ENCODE results near the gene CHN2.

CHN2 gene

DNA sequence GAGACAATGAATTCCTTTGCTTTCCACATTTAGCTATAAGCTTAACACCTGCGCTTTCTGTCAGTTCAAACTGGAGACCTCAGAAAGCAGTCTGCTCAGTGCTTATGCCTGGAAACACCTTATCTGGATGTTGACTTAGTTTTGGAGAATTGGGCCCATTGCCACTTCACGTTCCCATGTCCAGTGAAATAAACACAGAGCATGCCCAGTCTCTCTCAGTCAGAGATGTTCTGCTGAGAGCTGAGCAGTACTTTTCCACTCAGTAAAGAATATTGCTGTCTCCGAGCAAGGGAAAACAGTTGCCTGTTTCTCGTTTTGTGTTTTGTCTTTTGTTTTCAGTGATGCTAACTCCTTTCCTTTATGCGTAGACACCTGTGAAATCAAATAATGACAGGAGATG is 285.9 kb downstream of the CHN2 start:
- no peak for DNase-seq

DNA sequence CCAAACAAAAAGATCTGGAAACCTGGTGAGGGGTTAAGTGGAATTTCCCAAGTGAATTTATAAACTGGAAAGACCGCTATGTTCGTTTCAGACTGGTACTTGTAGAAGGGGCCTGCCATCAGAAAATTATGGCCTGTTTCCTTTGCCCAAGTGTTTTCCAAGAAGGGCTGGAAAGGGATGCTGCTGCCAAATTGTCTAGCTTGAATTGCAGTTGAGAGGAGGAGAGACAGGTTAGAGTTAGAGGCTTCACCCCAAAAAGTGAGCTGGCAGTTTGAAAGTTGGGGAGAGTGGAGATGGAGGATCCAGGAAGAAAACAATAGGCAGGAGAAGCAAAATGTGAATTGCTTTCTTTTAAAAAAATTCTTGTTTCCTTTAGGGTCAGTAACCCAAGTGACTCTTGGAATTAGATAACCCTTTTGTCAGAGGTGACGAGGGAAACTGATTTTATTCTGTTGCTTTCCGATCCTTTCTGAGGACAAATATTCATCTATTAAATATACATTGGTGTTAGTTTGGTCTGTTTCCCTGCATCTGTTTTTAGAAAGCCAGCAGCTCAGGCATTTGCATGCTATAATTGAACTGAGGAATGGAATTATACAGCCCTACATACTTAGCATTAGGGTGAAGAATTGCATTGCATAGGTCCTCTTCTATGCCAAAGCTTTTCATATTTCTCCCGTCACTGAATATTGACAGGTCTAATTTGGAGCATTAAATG is 286.5 kb downstream of the CHN2 start:
- DNase-seq, result no peak

DNA sequence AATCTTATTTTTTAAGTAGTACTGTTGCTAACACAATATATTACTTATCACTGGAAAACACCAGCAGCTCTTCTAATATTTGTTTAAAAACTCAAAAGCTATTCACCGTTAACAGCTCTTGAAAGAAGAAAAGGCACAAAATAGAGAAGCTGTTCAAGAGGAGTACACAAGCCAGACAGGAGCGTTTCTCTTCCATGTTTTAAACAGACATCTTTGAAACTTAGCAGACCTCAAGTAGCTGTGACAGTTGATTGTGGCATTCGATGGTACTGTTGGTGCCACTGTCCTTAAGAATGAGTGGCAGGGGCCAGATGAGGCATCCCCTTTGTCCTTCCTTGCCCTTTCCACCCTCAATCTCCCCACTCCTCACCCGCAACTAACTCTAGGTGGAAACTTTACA is 287.5 kb downstream of the CHN2 start:
- DNase-seq, result no peak

DNA sequence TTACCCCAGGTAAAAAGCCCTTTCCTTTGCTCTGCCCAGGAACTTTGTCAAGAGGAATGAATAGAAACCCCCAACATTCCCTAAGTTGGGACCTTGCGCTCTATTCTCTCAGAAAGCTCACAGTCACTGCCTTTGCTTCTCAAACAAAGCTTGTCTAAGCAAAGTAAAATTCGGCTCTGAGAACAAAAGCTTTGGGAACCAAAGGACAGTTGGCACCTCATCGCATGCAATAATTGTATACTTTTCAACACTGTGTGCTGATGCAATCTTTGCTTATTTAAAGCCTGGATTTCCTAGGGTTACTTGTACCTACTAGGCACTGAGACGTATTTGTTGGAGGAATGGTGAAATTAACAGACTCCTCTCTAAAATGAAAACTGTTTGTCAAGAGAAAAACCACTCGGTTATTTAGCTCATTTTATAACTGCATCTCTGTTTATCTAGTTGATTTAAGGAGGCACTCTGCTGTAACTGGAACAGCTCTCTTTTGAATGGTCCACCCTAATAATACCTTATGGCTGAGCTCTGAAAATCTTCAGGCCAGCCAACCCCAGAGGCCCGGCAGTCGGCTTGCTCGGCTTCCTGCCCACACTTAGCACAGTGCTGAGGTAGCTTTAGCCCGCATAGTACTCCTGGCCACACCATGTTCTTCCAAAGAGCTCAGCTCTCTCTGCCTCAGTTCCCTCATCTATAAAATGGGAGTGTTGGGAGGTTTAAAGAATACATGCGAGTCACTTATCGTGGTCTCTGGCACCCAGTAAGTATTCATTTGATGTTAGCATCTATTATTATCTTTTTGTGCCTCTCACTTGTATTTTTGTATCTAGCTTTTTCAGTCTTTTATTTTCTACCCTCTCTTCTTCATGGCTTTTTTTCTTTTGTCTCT is 288.9 kb downstream of the CHN2 start:
- DNase-seq, result no peak

DNA sequence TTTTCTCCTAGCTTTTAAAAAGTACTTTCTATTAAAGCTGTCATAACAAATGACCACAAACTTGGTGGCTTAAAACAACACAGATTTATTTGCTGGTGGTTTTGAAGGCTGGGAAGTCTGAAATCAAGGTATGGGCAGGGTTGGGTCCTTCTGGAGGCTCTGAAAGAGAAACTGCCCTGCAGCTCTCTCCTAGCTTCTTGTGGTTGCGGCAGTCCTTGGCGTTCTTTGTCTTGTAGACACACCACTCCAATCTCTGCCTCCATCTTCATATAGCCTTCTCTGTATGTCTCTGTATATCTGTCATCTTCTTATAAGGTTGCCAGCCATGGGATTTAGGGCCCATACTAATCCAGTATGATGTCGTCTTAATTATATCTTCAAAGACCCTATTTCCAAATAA is 289.7 kb downstream of the CHN2 start:
- DNase-seq, result no peak

DNA sequence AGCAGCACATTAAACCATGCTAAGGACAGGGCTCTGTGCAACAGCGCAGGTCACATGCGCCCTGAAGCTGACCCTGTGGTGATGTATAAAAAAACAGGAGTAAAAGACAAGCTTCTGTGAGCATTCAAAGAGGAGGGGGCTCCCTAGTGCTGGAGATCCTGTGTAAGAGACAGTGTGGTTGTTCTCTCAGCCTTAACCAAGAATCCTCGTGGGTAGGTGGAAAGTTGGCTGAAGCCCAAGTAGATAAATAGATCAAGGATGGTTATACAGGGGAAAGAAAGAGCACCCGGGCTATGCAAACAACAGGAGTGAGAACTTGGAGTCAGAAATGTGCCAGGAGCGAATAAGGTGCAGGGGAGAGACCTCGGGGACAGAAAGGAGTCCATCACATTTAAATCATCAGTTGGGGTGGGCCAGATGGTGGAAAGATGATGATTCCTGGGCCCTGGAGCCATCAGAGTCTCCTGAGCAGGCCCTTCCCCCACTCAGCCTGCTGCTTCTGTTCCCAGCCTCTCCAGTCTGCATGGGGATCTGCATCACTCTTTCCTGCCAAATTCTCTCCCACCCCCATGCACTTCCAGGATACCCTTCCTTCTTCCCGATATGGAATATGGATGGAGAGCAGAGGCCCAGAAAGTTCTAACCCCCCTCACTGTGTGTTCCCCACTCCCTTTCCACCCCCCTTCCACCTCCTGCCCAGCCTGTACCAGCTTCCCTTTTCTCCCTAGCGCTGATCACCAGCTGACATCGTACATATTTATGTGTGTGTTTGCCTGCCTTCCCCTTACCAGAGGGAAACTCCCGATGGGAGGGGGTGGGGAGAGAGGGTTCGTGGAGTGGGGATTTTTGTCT is 291.0 kb downstream of the CHN2 start:
- DNase-seq, result no peak

DNA sequence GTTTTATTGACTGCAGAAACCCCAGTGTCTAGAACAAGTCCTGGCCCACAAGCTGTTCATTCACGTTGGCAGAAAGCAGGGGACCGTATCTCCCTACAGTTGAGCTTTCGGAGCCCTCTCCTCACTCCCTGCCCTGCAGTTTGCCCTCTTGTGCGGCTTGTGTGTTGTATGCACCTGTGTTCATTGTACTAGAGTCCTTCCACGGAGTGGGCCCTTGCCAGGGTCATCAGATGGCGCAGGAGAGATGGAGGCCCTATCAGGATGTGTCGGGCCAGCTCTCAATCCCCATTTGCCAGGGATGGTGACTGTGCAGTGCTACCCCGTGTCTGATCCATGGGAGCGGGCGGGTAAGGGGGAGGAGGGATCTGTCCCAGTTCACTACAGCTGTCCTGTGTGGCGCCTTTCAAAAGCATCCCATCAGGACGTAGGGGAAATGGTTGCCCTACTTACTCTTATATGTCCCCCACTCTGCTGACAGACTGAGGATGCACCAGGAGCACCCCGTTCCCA is 291.7 kb downstream of the CHN2 start:
- DNase-seq, result no peak

DNA sequence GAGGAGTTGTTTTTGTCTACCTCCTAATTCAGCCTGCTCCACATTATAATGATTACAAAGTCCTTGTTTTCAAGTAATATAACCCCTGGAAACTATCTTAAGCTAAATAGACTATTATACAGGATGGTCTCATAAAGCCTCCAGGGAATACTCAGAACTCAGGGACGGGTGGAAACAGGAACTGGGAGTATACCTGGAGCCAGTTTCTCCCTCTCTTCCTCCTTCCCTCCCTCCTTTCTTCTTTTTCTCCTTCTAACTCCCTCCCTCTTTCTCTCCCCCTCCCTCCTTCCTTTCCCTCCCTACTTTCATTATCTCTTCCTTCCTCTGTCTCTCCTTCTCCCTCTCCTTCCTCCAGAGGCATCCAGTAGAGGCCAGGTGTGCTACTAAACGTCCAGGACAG is 292.8 kb downstream of the CHN2 start:
- no peak for DNase-seq

DNA sequence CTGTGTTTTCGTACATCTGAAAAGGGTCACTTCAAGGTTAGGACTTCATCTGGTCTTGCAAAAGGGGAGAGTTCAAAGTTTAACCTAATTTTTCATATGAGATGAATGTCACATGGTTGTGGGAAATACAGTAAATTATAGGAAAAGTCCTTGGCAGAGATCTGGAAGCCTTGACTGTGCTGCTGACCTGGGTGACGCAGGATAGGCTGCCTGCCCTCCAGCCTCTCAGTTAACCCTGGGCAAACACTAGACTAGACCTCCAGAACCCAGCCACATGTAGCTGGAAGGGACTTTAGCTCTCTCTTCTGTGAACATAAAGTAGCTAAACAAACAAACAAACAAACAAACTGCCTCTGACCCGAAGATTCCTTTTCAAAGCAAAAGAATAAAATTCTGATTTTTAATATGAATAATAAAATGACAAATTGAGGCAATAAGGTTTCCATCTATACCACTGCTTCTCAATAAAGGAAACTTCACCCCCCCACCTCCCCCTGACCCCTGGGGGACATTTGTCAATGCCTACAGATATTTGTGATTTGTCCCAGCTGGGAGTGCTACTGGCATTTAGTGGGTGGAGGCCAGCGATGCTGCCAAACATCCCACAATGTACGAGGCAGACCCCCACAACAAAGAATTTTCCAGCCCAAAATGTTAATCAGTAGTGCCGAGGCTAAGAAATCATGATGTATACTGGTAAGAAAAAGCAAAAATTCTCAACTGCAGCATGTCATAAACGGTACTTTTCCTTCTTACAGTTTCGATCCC is 293.8 kb downstream of the CHN2 start:
- DNase-seq, result no peak

DNA sequence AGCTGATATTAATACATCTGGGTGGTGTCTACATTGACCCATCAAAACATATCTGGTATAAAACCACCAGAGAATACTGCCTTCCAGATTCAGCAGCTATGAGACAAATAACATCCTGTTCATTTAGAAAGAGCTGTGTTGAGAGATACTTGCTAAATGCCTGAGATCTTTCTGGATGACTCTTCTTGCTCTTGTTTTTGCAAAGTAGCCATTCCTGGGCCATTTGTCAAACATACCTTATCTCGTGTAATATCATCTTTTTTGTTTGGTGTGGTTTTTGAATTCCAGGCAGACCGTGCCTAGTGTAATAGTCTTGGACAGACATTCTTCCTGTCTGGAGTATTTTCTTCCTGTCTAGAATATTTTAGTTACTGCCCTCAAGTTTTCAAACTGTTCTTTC is 294.4 kb downstream of the CHN2 start:
- no peak for DNase-seq

DNA sequence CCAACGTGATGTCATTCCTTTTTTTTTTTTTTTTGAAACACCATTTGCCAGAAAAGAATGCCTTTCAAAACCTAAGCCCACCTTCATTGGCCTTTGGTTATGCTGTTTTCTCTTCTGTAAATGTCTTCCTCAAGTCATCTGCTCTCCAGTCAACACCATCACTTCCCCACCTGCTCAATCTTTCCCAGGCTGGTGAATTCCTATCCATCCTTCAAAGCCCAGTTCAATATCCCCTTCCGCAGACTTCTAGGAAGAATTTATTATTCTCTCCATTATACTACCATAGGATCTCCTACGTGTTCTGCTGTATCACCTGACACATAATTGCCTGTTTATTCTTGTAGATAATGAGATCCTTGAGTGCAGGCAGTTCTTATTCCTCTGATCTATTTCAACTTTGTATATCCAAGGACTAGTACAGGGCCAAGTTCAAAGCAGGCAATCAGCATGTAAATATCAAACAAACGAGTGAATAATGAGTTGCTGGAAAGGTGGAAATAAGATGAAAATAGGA is 295.6 kb downstream of the CHN2 start:
- no peak for DNase-seq

DNA sequence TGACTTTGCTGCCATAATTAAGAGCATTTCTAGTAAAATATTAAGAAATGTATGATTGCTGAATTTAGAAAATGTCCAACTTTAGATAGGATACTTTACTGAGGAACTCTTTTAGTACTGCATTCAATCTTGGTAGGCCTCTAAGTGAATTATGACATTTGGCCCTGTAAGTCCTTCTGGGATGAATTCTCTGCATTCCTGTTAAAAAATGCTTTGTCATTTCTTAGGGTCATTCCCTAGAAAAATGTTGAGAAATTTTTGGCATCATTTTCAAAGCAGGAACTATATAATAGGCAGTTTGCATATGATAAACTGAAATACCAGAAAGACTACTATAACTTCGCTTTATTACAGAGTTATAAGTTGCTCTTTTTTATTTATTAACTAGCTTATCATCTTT is 299.8 kb downstream of the CHN2 start:
- no peak for DNase-seq

DNA sequence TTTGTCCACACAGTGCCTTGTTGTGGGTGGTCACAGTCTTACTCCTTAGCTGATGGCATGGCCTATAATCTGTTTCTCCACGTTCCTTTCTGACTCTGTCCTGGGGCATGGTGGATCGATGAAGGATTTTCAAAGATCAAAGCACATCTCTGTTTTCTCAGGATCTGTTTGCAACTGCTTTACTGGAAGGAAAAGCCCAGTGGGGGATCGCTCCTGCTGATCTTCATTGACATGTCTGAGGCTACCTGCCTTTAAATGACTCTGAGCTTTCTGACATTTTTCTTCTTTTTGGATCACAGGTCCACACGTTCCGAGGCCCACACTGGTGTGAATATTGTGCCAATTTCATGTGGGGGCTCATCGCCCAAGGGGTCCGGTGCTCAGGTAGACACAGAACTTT is 301.1 kb downstream of the CHN2 start:
- no peak for DNase-seq

DNA sequence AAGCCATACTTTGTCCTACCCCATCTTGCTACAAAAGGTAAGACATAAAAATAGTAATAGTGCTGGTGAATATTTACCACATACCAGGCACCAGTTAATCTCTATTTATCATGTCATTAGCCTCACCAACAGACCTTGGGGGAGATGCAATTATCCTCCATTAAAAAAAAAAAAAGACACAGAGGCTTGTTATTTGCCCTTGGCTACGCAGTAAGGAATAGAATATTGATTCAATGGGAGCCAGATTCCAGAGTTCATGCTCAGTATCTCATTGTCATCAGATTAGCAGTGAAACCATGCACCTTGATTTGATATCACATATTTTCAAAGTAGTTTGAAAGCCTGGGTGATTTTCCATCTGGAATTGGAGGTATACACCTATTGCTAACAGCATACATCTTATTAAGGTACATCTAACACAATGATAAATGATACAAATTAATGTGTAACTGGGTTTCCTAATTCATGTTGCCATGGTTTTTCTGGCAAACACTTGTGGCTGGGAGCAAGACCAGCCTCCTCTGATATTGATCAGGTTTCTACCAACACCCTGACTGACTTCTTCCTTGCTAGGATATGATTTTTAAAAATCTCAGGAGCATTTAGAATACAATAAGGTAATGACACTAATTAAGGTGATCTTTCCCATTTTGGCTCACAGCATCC is 301.9 kb downstream of the CHN2 start:
- DNase-seq, result no peak

DNA sequence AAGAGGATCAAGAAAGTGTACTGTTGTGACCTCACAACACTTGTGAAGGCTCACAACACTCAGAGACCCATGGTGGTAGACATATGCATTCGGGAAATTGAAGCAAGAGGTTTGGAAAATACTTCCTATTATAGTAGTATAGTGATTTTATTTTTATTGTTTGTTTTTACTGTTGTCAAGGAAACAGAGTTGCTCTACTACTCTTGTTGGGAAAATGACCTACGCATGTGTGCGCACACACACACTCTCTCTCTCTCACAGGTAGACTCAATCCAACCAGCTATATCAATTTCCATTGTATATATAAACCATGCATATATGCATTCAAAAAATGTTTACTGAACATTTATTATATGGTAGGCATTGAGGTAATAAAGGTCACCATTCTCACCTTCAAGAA is 305.4 kb downstream of the CHN2 start:
- DNase-seq, result no peak

DNA sequence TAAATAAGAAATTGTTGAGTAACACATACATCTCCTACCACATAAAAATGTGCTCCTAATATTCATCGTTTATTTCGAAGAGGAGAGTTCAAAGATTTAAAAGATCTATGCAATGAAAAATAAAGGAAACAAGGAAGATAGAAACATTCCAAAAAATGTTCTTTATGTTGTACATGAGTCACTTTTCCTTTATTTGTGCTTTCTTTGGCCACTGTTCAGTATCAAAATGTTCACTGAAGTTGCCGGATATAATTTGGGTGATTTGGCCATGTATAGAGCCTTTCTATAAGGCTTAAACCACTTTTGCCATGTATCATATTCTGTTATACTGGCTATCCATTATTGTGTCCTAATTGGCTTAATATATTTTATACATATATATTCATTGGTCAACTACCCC is 306.1 kb downstream of the CHN2 start:
- no peak for DNase-seq

DNA sequence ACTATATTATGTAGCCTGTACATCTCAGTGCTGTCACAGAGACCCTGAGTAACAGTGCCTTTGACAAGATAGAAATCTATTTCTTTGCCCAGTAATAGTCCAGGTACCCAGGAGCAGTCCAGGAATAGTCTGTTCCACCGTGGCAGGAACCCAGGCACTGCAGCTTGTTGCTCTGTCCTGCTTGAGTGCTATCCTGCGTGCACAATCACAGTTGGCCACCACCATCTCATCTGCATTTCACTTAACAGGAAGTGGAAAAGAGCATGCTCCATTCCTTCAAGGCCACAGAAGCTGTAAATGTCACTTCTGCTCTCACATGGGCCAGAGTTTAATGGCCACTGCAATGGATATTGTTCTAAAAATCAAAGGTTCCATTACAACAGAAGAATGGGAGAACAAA is 307.6 kb downstream of the CHN2 start:
- no peak for DNase-seq

DNA sequence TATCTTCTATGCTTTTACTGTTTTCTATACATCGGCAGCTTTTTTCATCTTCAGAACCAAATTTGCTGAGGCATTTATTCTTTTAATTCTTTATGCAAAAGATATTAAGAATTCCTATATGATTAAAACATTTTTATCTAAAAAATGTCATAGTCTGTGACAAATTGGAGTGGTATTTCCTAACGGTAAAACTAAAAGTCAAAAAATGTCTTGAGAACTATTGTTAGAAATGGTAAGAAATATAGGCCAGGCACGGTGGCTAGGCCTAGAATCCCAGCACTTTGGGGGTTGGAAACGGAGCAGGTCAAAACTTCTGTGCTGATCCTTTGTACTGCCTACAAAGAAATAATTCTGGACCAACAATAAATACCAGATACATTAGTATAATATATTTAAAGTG is 311.4 kb downstream of the CHN2 start:
- DNase-seq, result no peak

DNA sequence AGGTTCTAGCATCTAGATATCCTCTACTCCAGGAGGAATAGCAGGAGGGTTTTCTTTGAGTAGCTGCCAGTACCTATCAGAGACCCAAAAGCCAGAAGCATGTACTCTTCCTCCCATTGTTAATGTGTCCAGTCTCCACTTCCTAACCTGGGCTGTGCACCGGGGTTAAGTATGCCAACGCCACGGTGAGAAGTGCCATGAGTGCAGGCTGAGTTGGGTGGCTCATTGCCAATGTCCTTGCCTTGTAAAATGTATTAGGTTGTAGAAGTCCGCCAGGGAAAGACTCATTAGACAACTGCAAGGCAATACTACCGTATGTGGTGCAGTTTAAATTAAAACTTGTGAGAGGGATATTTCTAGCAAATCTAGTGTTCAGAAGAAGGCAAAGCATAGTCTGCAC is 314.0 kb downstream of the CHN2 start:
- DNase-seq, result no peak

DNA sequence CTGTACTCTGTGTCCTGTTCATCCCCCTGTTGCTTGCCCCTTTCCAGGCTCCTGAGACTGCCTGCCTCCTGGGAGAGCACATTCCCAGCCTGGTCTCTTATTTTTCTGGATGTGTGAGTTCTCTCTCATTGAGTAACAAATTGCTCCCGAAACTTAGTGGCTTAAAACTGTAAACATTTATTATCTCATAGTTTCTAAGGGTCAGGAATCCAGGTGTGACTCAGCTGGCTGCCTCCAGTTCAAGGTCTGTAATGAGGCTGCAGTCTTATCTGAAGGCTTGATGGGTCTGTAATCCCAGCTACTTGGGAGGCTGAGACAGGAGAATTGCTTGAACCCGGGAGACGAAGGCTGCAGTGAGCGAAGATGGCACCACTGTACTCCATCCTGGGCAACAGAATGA is 315.5 kb downstream of the CHN2 start:
- DNase-seq, result no peak

DNA sequence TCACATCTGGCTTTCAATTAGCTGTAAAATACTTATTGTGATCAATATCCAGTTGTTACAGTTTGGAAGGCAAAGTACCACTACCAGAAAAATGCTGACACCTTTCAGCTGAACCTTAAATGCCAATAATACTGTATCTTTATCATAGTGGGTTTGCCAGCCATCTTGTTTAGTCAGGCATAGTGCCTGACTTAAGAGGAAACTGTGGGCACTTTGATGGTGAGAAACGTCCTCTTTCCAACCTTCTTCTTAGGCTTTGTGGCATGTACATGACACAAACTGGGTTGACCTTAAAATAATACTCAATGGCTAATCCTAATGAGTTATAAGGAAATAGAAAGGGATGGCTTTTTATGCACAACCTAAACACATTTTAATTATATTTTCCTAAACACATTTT is 316.8 kb downstream of the CHN2 start:
- DNase-seq, result no peak

DNA sequence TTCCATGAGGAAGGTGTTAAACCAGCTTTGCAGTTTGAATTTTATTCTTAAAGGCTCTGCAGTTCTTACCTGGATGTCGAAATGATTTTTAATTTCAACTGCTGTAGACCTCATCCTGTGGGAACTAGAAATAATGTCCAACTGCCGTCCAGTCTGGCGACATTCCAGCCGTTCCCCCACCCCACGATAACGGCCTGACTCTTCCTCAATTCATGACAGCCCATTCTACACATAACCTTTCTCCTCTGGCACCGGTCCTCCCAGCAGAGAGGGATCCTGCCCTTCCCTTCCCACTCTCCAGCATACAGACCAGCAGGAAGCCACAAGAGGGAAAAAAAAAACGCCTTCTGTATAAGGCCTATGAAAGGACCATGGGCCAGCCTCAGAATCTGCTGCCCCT is 317.3 kb downstream of the CHN2 start:
- no peak for DNase-seq

Measured in activated effector memory CD4-positive, alpha-beta T cell treated with anti-CD3 and anti-CD28 coated beads, Interleukin-2, amount 50 U/mL, for 16 hours (primary cell).